M059J (cell line): ENCODE results near the gene HPDL. TPM values are rescaled to one million over a fixed set of nuclear protein-coding genes. Genes with fewer than 3 reads are reported as not detected.
"Not testable (repeated sequence)": the region's sequence is repeated elsewhere in the genome, so short reads cannot be mapped to it uniquely, and the experiment has no call there.

Source experiments
- DNase-seq: peaks from one replicate; pipeline ENCODE4 v3.0.0-alpha.2; 2012; ENCODE audit warnings: low read depth
- total RNA-seq: library from RNA; depleted of rRNA; stranded (reverse); fragments of >200 nt; shearing (Covaris generic); gene quantifications from 2 replicates; pipeline ENCODE4 v1.2.3, GENCODE V29; 2014; rRNA removed

Gene HPDL
- total RNA-seq = not detected in 2 replicates

GRCh38 chr1:45326627-45327623 lies at the start of gene HPDL:
HPDL (plus strand) TSS chr1:45326895; CDS start chr1:45327149, 254 bp downstream.
- no peak for DNase-seq

- DNase-seq = no peak
Observed at GRCh38 chr1:45282351-45282750, 44.3 kb upstream of the HPDL start.

GRCh38 chr1:45284858-45285257 lies 41.8 kb upstream of the HPDL start:
- DNase-seq = not testable (repeated sequence)

GRCh38 chr1:45286521-45286920 lies 40.2 kb upstream of the HPDL start:
- not testable (repeated sequence) for DNase-seq

GRCh38 chr1:45291002-45291401 lies 35.7 kb upstream of the HPDL start:
- DNase-seq = not testable (repeated sequence)

- no peak for DNase-seq
Observed at GRCh38 chr1:45291716-45292115, 35.0 kb upstream of the HPDL start.

GRCh38 chr1:45297666-45298356 lies 28.9 kb upstream of the HPDL start:
- DNase-seq = no peak

- DNase-seq = no peak
Observed at GRCh38 chr1:45299296-45299695, 27.4 kb upstream of the HPDL start.

- DNase-seq = peak; percentile 73
Observed at GRCh38 chr1:45299981-45300668, 26.6 kb upstream of the HPDL start.

GRCh38 chr1:45300669-45300997 lies 26.1 kb upstream of the HPDL start:
- DNase-seq = no peak

GRCh38 chr1:45302505-45303150 lies 24.1 kb upstream of the HPDL start:
- no peak for DNase-seq

- peak; percentile 97 for DNase-seq
Observed at GRCh38 chr1:45303520-45304310, 23.0 kb upstream of the HPDL start.

GRCh38 chr1:45304311-45305081 lies 22.2 kb upstream of the HPDL start:
- peak; percentile 37 for DNase-seq

- no peak for DNase-seq
Observed at GRCh38 chr1:45305231-45305630, 21.5 kb upstream of the HPDL start.

GRCh38 chr1:45306319-45306718 lies 20.4 kb upstream of the HPDL start:
- peak; percentile 38 for DNase-seq

- DNase-seq = no peak
Observed at GRCh38 chr1:45306905-45307304, 19.8 kb upstream of the HPDL start.

- no peak for DNase-seq
Observed at GRCh38 chr1:45314266-45314665, 12.4 kb upstream of the HPDL start.

GRCh38 chr1:45317166-45317565 lies 9.5 kb upstream of the HPDL start:
- no peak for DNase-seq

GRCh38 chr1:45319761-45320160 lies 6.9 kb upstream of the HPDL start:
- no peak for DNase-seq

- DNase-seq = no peak
Observed at GRCh38 chr1:45321444-45321843, 5.3 kb upstream of the HPDL start.
